Stimulated activated CD8-positive, alpha-beta memory T cell treated with anti-CD3 and anti-CD28 coated beads, Interleukin-4, amount 100 ng/mL, for 24 hours (primary cell): Measurements from ENCODE around the gene APOL3.
"Not testable (repeated sequence)": the region's sequence is repeated elsewhere in the genome, so short reads cannot be mapped to it uniquely, and the experiment has no call there.

ENCODE experiments used
- DNase-seq: peaks from one replicate; pipeline ENCODE4 v3.0.0-alpha.2; 2020; ENCODE audit warnings: low read depth

Gene APOL3

DNA sequence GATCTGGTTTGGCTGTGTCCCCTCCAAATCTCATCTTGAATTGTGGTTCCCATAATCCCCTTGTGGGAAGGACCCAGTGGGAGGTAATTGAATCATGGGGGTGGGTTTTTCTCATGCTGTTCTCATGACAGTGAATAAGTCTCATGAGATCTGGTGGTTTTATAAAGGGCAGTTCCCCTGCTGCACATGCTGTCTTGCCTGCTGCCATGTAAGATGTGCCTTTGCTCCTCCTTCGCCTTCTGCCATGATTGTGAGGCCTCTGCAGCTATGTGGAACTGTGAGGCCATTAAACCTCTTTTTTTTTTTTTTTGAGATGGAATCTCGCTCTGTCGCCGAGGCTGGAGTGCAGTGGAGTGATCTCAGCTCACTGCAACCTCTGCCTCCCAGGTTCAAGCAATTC, 59.6 kb downstream of the APOL3 start:
- not testable (repeated sequence) for DNase-seq

DNA sequence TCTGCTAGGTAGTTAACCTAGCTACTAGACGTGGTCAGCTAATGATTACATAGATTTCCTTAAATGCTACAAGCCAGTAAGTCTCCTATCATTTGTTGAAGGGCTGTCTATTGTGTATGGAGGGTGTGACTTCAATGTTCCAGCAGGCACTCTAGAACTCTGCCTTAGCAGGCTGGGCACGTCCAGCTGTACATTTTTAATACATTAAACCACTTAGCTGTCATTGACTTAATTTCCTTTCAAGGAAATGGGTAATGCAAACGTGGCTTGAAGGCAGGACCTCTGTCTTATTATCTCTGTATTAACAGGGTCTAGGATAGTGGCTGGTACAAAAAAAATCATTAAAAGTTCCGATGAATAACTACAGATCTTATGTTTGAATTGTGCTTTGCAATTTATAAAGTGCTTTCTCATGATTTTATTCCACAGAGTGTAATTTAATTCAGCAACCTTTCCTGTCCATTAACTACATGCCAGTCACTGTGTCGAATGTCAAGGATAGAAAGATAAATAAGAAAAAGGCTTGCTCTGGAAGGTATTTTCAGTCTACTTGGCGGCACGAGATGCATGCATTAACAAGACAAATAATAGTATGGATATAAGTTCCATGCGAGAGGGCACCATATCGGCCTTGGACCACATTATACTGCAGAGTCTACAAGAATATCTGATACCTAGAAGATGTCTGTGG, 60.3 kb downstream of the APOL3 start:
- DNase-seq: no peak

DNA sequence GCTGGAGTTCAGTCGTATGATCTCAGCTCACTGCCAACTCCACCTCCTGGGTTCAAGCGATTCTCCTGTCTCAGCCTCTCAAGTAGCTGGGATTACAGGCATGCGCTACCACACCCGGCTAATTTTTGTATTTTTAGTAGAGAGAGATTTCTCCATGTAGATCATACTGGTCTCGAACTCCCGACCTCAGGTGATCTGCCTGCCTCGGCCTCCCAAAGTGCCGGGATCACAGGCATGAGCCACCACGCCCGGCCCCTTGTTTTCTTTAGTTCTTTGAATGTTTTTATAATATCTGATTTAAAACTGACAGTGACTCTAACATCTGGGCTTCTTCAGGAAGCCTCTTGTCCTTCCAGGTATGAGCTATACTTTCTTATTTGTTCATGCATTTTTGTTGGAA, 61.0 kb downstream of the APOL3 start:
- DNase-seq: not testable (repeated sequence)

DNA sequence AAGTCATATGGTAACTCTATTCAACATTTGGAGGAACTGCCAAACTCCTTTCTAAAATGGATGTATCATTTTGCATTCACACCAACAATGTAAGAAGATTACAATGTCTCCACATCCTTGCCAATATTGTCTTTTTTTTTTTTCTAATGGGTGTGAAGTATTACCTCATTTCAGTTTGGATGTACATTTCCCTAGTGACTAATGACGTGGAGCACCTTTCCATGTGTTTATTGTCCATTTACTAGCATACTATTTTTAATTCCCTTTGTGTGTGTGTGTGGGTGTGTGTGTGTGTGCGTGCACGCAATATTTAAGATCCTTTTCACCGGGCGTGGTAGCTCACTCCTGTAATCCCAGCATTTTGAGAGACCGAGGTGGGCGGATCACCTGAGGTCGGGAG, 62.7 kb downstream of the APOL3 start:
- no peak for DNase-seq

DNA sequence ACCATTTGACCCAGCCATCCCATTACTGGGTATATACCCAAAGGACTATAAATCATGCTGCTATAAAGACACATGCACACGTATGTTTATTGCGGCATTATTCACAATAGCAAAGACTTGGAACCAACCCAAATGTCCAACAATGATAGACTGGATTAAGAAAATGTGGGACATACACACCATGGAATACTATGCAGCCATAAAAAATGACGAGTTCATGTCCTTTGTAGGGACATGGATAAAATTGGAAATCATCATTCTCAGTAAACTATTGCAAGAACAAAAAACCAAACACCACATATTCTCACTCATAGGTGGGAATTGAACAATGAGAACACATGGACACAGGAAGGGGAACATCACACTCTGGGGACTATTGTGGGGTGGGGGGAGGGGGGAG, 69.8 kb downstream of the APOL3 start:
- not testable (repeated sequence) for DNase-seq
